Measurements from ENCODE around the gene TOR3A. TPM values are rescaled to one million over a fixed set of nuclear protein-coding genes. Genes with fewer than 3 reads are reported as not detected.

Gene TOR3A
- total and polyA plus RNA-seq, 2 donors (not counting 3 experiments of a cell fraction or from before 2014, with no cell fraction given), result 14.9 to 16.7 TPM

- Histone ChIP-seq H3K9ac (replicated peaks; ENCODE audit: extremely low read depth, insufficient read depth, low read length) (no peak overlapping the region), H3K27me3 (ENCODE audit: control insufficient read depth in 2 of 2, insufficient read depth in 2 of 2, low read length in 2 of 2) (no peaks in the 10 kb centered on the region), H3K4me3 (replicated peaks in 1 of 3; ENCODE audit: insufficient read depth in 1 of 3, low read depth in 1 of 3, low read length in 3 of 3) (no peak overlapping the region), H4K20me1 (replicated peaks; ENCODE audit: control insufficient read depth, extremely low read depth, insufficient read depth, low read length) (peaks cover 14% of the 10 kb centered on the region), H3K79me2 (ENCODE audit: control insufficient read depth, insufficient read depth, low read length) (peaks cover 53% of the 10 kb centered on the region), H3K9me1 (replicated peaks; ENCODE audit: control insufficient read depth, extremely low read depth, insufficient read depth, low read length) (no peaks in the 10 kb centered on the region), H3K27ac (ENCODE audit: insufficient read depth, low read depth, low read length) (no peak overlapping the region), H3K4me2 (ENCODE audit: insufficient read depth, low read length) (no peak overlapping the region), H3K9me3 (replicated peaks; ENCODE audit: control insufficient read depth, insufficient read depth, low read length) (no peaks in the 10 kb centered on the region), H3K36me3 (ENCODE audit: control insufficient read depth in 2 of 2, extremely low read depth in 1 of 2, insufficient read depth in 2 of 2, low read length in 2 of 2) (peaks cover 29 to 48% of the 10 kb centered on the region in 2 experiments), H2AFZ (ENCODE audit: low read depth, low read length) (no peak overlapping the region), H3K4me1 (ENCODE audit: control insufficient read depth, extremely low read depth, insufficient read depth, low read length) (no peaks in the 10 kb centered on the region)
- ChIA-PET POLR2A (no interaction called here), CTCF (interaction anchor here (1.6 to 1.9 kb wide), 3 partner anchors 8 to 79 kb away, joined by 3 to 7 read pairs (median 4); no protein-coding TSS in a partner anchor)
- FAIRE-seq, result no peak
- DNase-seq (ENCODE audit: low read depth, low spot score), result no peak
- TF ChIP-seq CTCF (IDR thresholded peaks at IDR 0.05; ENCODE audit: extremely low read depth in 1 of 2, insufficient read depth in 1 of 2, low read depth in 1 of 2, low read length in 2 of 2), result no peak
- TF ChIP-seq MAX (IDR thresholded peaks at IDR 0.05; ENCODE audit: insufficient read depth, insufficient read length), result no peak
- no peak for TF ChIP-seq POLR2AphosphoS5 (IDR thresholded peaks at IDR 0.05; ENCODE audit: insufficient read depth, low read depth, low read length)
- TF ChIP-seq MYC (IDR thresholded peaks at IDR 0.05; ENCODE audit: low read depth, low read length), result no peak
- TF ChIP-seq JUN (IDR thresholded peaks at IDR 0.05; ENCODE audit: borderline replicate concordance, insufficient read depth, insufficient read length, low read depth), result no peak
- no peak for TF ChIP-seq EZH2 (IDR thresholded peaks at IDR 0.05; ENCODE audit: borderline replicate concordance, low read depth, low read length, severe bottlenecking)
- TF ChIP-seq FOS (IDR thresholded peaks at IDR 0.05; ENCODE audit: borderline replicate concordance, insufficient read depth, low read length), result no peak
- TF ChIP-seq POLR2A (IDR thresholded peaks at IDR 0.05; ENCODE audit: low read depth, low read length), result no peak
- no peak for TF ChIP-seq GATA2 (IDR thresholded peaks at IDR 0.05; ENCODE audit: insufficient read depth, insufficient read length, low read depth, low read length)
- intact Hi-C loops (cut with micrococcal nuclease), result no loop called here
- no TSS peak for BruUV-seq (replicated peaks)
- dilution Hi-C loops (cut with MboI; ENCODE audit: extremely low pct_ligation_motif_present, low sequenced_read_pairs), result no loop called here
These were observed 19.7 kb downstream of the TOR3A start for GRCh38 chr1:179101566-179101965.
